SK-N-MC (cell line): ENCODE results near the gene AIF1.

Experiments
- DNase-seq: peaks from one replicate; pipeline ENCODE4 v3.0.0-alpha.2; 2011; ENCODE audit warnings: low read depth, low spot score
- H3K27ac ChIP-seq: fragments of 200-600 bp; sonication (generic); 2 replicates; pipeline ENCODE4 v1.5.1; 2016; ENCODE audit warnings: mixed run types
- H3K36me3 ChIP-seq: fragments of 200-600 bp; sonication (generic); 2 replicates; pipeline ENCODE4 v1.6.1; 2017; ENCODE audit warnings: antibody characterized with exemption, low read length, mixed read lengths; ENCODE audit not compliant: insufficient read depth
- H3K4me3 ChIP-seq: fragments of 200-600 bp; sonication (generic); 2 replicates; pipeline ENCODE4 v1.5.1; 2016
- H3K9ac ChIP-seq: fragments of 200-600 bp; sonication (generic); 2 replicates; pipeline ENCODE4 v1.8.0; 2017; ENCODE audit warnings: mixed run types, mixed read lengths; ENCODE audit not compliant: insufficient read length
- H3K9me3 ChIP-seq: fragments of 200-600 bp; sonication (generic); 2 replicates; pipeline ENCODE4 v1.6.1; 2017; ENCODE audit warnings: low read depth, mild to moderate bottlenecking, antibody characterized with exemption, low read length, moderate library complexity, mixed read lengths
- EZH2 ChIP-seq: fragments of 200-600 bp; sonication (generic); IDR thresholded peaks from one replicate; pipeline ENCODE4 v1.6.1; 2017; ENCODE audit warnings: antibody characterized with exemption
- FOXP2 ChIP-seq: optimal IDR thresholded peaks from 2 replicates; pipeline ENCODE3; 2011; ENCODE audit warnings: mild to moderate bottlenecking, moderate library complexity; ENCODE audit not compliant: insufficient read depth; ENCODE audit errors: extremely low read length, control extremely low read depth
- POLR2AphosphoS5 ChIP-seq: IDR thresholded peaks from 2 replicates; pipeline ENCODE4 v1.6.1; 2012; ENCODE audit warnings: mild to moderate bottlenecking, low read depth, low read length, borderline replicate concordance

Gene AIF1

GRCh38 chr6:31579546-31580437 is 35.2 kb upstream of the AIF1 start:
- TF ChIP-seq FOXP2 (no peak), POLR2AphosphoS5 (no peak), EZH2 (no peak)
- Histone ChIP-seq H3K4me3 (no peak overlapping the region), H3K36me3 (no peaks in the 10 kb centered on the region), H3K9ac (no peak overlapping the region), H3K27ac (no peak overlapping the region), H3K9me3 (no peaks in the 10 kb centered on the region)
- no peak for DNase-seq

GRCh38 chr6:31580438-31580740 is 34.6 kb upstream of the AIF1 start:
- Histone ChIP-seq H3K36me3 (no peaks in the 10 kb centered on the region), H3K4me3 (peak overlapping the region; percentile 88), H3K9me3 (no peaks in the 10 kb centered on the region), H3K27ac (no peak overlapping the region), H3K9ac (peak overlapping the region; percentile 81)
- DNase-seq, result no peak
- TF ChIP-seq FOXP2, result no peak

GRCh38 chr6:31580807-31581433 is 34.1 kb upstream of the AIF1 start:
- peak overlapping the region; percentile 88 for H3K4me3 ChIP-seq
- H3K9ac ChIP-seq, result peak overlapping the region; percentile 81
- H3K27ac ChIP-seq, result no peak overlapping the region
- DNase-seq, result no peak
- H3K36me3 ChIP-seq, result no peaks in the 10 kb centered on the region
- H3K9me3 ChIP-seq, result no peaks in the 10 kb centered on the region
- peak; percentile 26 for TF ChIP-seq FOXP2
- TF ChIP-seq POLR2AphosphoS5, result peak; percentile 74; the same call in 1 of the 2 replicates
- TF ChIP-seq EZH2, result no peak

GRCh38 chr6:31581434-31582229 is 33.4 kb upstream of the AIF1 start:
- H3K9ac ChIP-seq, result peak overlapping the region; percentile 81
- H3K4me3 ChIP-seq, result peak overlapping the region; percentile 88
- no peak for TF ChIP-seq EZH2
- TF ChIP-seq POLR2AphosphoS5, result no peak
- no peak for TF ChIP-seq FOXP2
- no peaks in the 10 kb centered on the region for H3K9me3 ChIP-seq
- H3K27ac ChIP-seq, result no peak overlapping the region
- H3K36me3 ChIP-seq, result no peaks in the 10 kb centered on the region
- no peak for DNase-seq

GRCh38 chr6:31582230-31582643 is 32.8 kb upstream of the AIF1 start, which contains the start of gene LTB:
Gene LTB, minus strand, starts transcription at chr6:31582424. Its CDS starts 7 bp downstream, at chr6:31582417.
- no peak for DNase-seq
- no peaks in the 10 kb centered on the region for H3K36me3 ChIP-seq
- H3K4me3 ChIP-seq, result peak within 1 kb of the TSS; percentile 88
- TF ChIP-seq POLR2AphosphoS5 (no peak), FOXP2 (no peak), EZH2 (no peak)
- peak within 1 kb of the TSS; percentile 81 for H3K9ac ChIP-seq
- no peak within 1 kb of the TSS for H3K27ac ChIP-seq
- H3K9me3 ChIP-seq, result no peaks in the 10 kb centered on the region

- no peak overlapping the region for H3K9ac ChIP-seq
- H3K27ac ChIP-seq, result no peak overlapping the region
- no peaks in the 10 kb centered on the region for H3K36me3 ChIP-seq
- H3K9me3 ChIP-seq, result no peaks in the 10 kb centered on the region
- no peak for TF ChIP-seq EZH2
- no peak for TF ChIP-seq FOXP2
- TF ChIP-seq POLR2AphosphoS5, result no peak
- no peak for DNase-seq
- H3K4me3 ChIP-seq, result no peak overlapping the region
Observed at GRCh38 chr6:31585491-31585890, 29.5 kb upstream of the AIF1 start.

GRCh38 chr6:31586008-31586407 is 29.0 kb upstream of the AIF1 start, which contains the start of gene LST1:
Gene LST1, plus strand, starts transcription at chr6:31586277. Its CDS starts 1,023 bp downstream, at chr6:31587300.
- no peak for DNase-seq

GRCh38 chr6:31586599-31587281 is 28.3 kb upstream of the AIF1 start:
- TF ChIP-seq FOXP2 (no peak), POLR2AphosphoS5 (no peak), EZH2 (no peak)
- DNase-seq, result no peak
- Histone ChIP-seq H3K9me3 (no peaks in the 10 kb centered on the region), H3K27ac (no peak overlapping the region), H3K9ac (no peak overlapping the region), H3K36me3 (no peaks in the 10 kb centered on the region), H3K4me3 (0 out of 2 replicates have a peak overlapping the region, but pooled peaks have one; percentile 25)

More at GRCh38 chr6:31586008-31586407, 29.0 kb upstream of the AIF1 start, which contains the start of gene LST1:
- H3K36me3 ChIP-seq, result no peaks in the 10 kb centered on the region
- no peaks in the 10 kb centered on the region for H3K9me3 ChIP-seq
- TF ChIP-seq FOXP2, result no peak
- no peak for TF ChIP-seq POLR2AphosphoS5
- TF ChIP-seq EZH2, result no peak
- no peak within 1 kb of the TSS for H3K27ac ChIP-seq
- no peak within 1 kb of the TSS for H3K9ac ChIP-seq
- 0 out of 2 replicates have a peak within 1 kb of the TSS, but pooled peaks have one; percentile 25 for H3K4me3 ChIP-seq
